Left lung (tissue), 10 donors: ENCODE data around the gene RAMACL. TPM values are rescaled to one million over a fixed set of nuclear protein-coding genes. Genes with fewer than 3 reads are reported as not detected.
A peak's percentile ranks its signal among the peaks of the same experiment; 100 is the strongest.

Source experiments
- ATAC-seq: fragments of 200-7000 bp; cut with Tn5 transposase; one replicate; pipeline ENCODE4 v1.9.1; 2020; ENCODE audit warnings: moderate library complexity
- DNase-seq, 4 donors: peaks; one replicate each; pipeline ENCODE4 v3.0.0-alpha.2; 2013 to 2020
- H3K27ac ChIP-seq, 2 donors: fragments of 200-600 bp; sonication (generic) in 1 of 2; one replicate each; pipeline versions ENCODE4 v1.5.0 to v1.8.0; 2020 to 2021
- H3K27me3 ChIP-seq, 2 donors: fragments of 200-600 bp; sonication (generic) in 1 of 2; one replicate each; pipeline versions ENCODE4 v1.5.0 to v1.8.0; 2020 to 2021
- H3K36me3 ChIP-seq, 2 donors: fragments of 200-600 bp; sonication (generic) in 1 of 2; one replicate each; pipeline versions ENCODE4 v1.5.0 to v1.8.0; 2020 to 2021
- H3K4me1 ChIP-seq, 2 donors: fragments of 200-600 bp; one replicate each; pipeline ENCODE4 v1.8.0; 2021
- H3K4me3 ChIP-seq, 2 donors: fragments of 200-600 bp; sonication (generic) in 1 of 2; one replicate each; pipeline versions ENCODE4 v1.5.0 to v1.8.0; 2020 to 2021; ENCODE audit warnings: mild to moderate bottlenecking in 1 of 2
- H3K9me3 ChIP-seq, 2 donors: fragments of 200-600 bp; sonication (generic) in 1 of 2; one replicate each; pipeline versions ENCODE4 v1.5.0 to v1.8.0; 2020 to 2021
- CTCF ChIP-seq, 2 donors: fragments of 200-600 bp; sonication (generic) in 1 of 2; IDR thresholded peaks; one replicate each; pipeline versions ENCODE4 v1.5.0 to v1.8.0; 2021; ENCODE audit warnings: antibody characterized with exemption in 2 of 2
- intact Hi-C, 2 donors: fragments of 100-400 bp; cut with DNase I; formaldehyde crosslinking; loops; one replicate each; pipeline versions ENCODE4 v1.11.2 to v1.14.2; 2022
- polyA plus RNA-seq, 6 donors: library from polyadenylated mRNA; unstranded; fragments of 120-200 nt; gene quantifications; one replicate each; pipeline ENCODE4 v1.2.1, GENCODE V29; 2013; ENCODE audit not compliant: insufficient read length in 6 of 6
- total RNA-seq, 2 donors: library from RNA; stranded (reverse); fragmentation: NEBNext Ultra II Directional; extraction: Animal tissue kit (Norgen Biotek cat#: 25700); gene quantifications; one replicate each; pipeline ENCODE4 v1.2.1, GENCODE V29; 2021
- donor health status: DM: no; HTN: yes; CAD: no.
- donor health status: DM: no; HTN: no; CAD: no.

Gene RAMACL
- total and polyA plus RNA-seq, 8 donors: 0.27 to 6.0 (median 0.47) TPM

DNA sequence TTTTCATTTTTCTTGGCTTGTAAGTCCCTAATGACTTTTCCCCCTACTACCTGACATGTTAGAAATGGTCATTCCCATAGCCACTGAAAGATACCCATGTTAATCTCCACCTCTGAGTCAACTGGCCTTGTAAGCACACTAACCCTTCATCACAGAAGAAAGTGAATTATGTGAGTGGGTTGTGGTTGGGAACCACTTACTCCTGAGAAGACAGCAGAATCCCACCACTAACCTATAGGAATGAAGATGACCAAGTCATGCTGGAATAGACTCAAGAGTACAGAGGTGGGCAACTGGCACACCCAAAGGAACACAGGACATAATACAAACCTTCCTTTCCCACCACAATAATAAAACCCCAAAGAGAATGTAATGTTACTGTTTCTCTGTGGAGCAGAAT is 30.1 kb downstream of the RAMACL start:
- no peaks in the 10 kb centered on the region for H3K36me3 ChIP-seq
- no peak overlapping the region for H3K4me3 ChIP-seq
- no peaks in the 10 kb centered on the region for H3K27me3 ChIP-seq
- ATAC-seq (no peak), DNase-seq (no peak)
- no peak for TF ChIP-seq CTCF (IDR thresholded peaks at IDR 0.05)
- peak overlapping the region; percentile 70 to 74 for H3K27ac ChIP-seq
- no peaks in the 10 kb centered on the region for H3K9me3 ChIP-seq
- intact Hi-C loops: no loop called here
- H3K4me1 ChIP-seq: peaks cover 0 to 43% of the 10 kb centered on the region in 2 donors

DNA sequence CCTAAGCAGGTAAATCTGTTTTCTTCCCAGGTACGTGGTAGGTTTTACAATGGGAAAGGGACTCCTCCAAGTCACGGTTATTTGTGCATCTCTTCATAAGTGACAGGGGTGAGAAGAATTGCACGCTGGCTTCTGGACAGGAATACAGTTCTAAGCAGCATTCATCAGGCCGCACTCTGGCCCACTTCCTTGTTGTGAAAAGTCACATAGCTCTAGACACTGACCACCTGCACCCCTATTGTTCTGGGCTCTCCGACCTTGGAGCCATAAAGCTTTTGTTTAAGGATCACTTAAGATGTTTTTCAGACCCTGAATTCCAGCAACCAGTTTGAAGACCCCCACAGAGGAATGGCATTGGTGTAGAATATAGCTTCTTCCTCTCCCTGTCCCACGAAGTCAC is 31.4 kb downstream of the RAMACL start:
- ATAC-seq: no peak
- H3K27ac ChIP-seq: peak overlapping the region; percentile 46 to 50

DNA sequence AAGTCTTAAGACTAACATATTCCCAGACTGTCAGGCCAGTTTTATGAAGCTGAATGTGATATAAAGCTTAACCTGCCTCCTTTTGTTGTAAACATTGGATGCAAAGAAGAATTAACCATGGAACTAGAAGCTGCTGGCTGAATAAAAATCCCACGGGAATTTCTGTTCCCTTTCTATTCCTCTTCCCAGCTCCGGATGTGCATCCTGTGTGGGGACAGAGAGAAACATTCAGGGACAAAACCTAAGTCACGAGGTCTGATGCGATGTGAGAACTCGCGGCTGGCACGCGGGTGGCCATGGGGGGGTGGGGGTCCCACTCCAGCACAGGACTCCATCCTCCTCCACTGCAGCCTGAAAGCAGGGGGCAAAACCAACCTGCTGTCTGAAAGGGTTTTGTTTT is 32.2 kb downstream of the RAMACL start:
- peaks cover 0 to 43% of the 10 kb centered on the region in 2 donors for H3K4me1 ChIP-seq
- DNase-seq: no peak
- TF ChIP-seq CTCF (IDR thresholded peaks at IDR 0.05): no peak
- intact Hi-C loops: no loop called here
- H3K36me3 ChIP-seq: no peaks in the 10 kb centered on the region
- ATAC-seq: no peak
- H3K27me3 ChIP-seq: no peaks in the 10 kb centered on the region
- H3K9me3 ChIP-seq: no peaks in the 10 kb centered on the region
- H3K27ac ChIP-seq: peak overlapping the region; percentile 46 to 50
- H3K4me3 ChIP-seq: no peak overlapping the region

More for the DNA sequence above, 31.4 kb downstream of the RAMACL start:
- no peak for DNase-seq
- TF ChIP-seq CTCF (IDR thresholded peaks at IDR 0.05): no peak
- Histone ChIP-seq H3K36me3 (no peaks in the 10 kb centered on the region), H3K4me3 (no peak overlapping the region), H3K9me3 (no peaks in the 10 kb centered on the region), H3K4me1 (peaks cover 0 to 43% of the 10 kb centered on the region in 2 donors), H3K27me3 (no peaks in the 10 kb centered on the region)
- intact Hi-C loops: no loop called here

GRCh38 chr6:166553563-166554271 is 32.8 kb downstream of the RAMACL start:
- ATAC-seq (no peak), DNase-seq (no peak)
- no peaks in the 10 kb centered on the region for H3K9me3 ChIP-seq
- H3K27ac ChIP-seq: peak overlapping the region; percentile 46 to 50
- intact Hi-C loops: no loop called here
- no peaks in the 10 kb centered on the region for H3K36me3 ChIP-seq
- H3K4me1 ChIP-seq: peaks cover 0 to 43% of the 10 kb centered on the region in 2 donors
- no peak overlapping the region for H3K4me3 ChIP-seq
- no peak for TF ChIP-seq CTCF (IDR thresholded peaks at IDR 0.05)
- no peaks in the 10 kb centered on the region for H3K27me3 ChIP-seq

DNA sequence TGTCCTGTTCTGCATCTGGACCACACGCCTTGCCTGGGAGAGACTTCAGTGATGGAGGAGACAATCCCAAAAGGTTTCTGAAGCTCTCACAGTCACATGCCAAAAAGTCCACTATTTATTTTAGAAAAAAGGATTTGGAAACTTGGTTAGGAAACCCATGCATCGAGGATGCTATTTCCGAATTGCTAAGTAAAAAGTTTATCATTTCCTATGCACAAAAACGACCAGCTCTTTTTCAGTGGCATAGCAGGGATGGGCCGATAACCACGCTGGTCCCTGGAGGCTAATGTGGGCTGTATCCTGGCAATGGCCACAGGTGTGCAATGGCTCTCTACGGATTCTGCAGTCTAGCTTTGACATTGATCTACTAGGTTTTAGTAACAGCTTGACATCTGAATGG is 33.9 kb downstream of the RAMACL start:
- intact Hi-C loops: no loop called here
- DNase-seq: no peak
- TF ChIP-seq CTCF (IDR thresholded peaks at IDR 0.05): no peak

More for the DNA sequence above, 33.9 kb downstream of the RAMACL start:
- no peak for ATAC-seq
- Histone ChIP-seq H3K4me3 (no peak overlapping the region), H3K36me3 (no peaks in the 10 kb centered on the region), H3K4me1 (peaks cover 0 to 37% of the 10 kb centered on the region in 2 donors), H3K9me3 (no peaks in the 10 kb centered on the region), H3K27me3 (no peaks in the 10 kb centered on the region), H3K27ac (peak overlapping the region in 1 of 2 donors; percentile 46)
